Measurements from ENCODE around the gene RHOD. TPM values are rescaled to one million over a fixed set of nuclear protein-coding genes. Genes with fewer than 3 reads are reported as not detected.

The RHOD gene
- total RNA-seq, 1 donor from 2014 or later = 49.5 TPM

DNA sequence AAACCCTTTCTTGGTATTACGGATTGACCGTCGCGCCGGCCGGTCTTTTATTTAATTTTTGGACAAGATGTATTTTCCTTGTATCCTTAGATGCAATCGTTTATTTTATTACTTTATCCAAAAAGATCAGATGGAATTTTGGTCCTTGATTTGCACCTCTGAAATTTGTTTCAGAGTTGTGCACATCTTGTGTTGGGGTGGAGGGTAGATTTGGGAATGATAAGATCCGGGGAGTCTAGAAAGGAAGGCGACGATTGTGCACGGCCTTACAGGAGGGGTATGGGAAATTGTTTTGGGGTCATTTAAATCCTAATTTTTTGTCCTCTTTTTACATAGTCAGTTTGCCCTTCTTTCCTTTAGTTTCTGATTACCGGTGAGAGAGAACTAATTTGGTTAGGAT lies 63.8 kb downstream of the RHOD start:
- DNase-seq = no peak
- TF ChIP-seq CTCF (IDR thresholded peaks at IDR 0.05; ENCODE audit: borderline replicate concordance) = no peak
- peak overlapping the region; percentile 98 for H3K27ac ChIP-seq (replicated peaks)
- no peaks in the 10 kb centered on the region for H3K9me3 ChIP-seq (replicated peaks)
- peaks cover 15% of the 10 kb centered on the region for H3K36me3 ChIP-seq
- intact Hi-C loops (cut with micrococcal nuclease) = no loop called here
- peaks cover 50% of the 10 kb centered on the region for H3K4me1 ChIP-seq
- peak overlapping the region; percentile 96 for H3K4me3 ChIP-seq
- H3K27me3 ChIP-seq (ENCODE audit: low read depth) = no peaks in the 10 kb centered on the region

DNA sequence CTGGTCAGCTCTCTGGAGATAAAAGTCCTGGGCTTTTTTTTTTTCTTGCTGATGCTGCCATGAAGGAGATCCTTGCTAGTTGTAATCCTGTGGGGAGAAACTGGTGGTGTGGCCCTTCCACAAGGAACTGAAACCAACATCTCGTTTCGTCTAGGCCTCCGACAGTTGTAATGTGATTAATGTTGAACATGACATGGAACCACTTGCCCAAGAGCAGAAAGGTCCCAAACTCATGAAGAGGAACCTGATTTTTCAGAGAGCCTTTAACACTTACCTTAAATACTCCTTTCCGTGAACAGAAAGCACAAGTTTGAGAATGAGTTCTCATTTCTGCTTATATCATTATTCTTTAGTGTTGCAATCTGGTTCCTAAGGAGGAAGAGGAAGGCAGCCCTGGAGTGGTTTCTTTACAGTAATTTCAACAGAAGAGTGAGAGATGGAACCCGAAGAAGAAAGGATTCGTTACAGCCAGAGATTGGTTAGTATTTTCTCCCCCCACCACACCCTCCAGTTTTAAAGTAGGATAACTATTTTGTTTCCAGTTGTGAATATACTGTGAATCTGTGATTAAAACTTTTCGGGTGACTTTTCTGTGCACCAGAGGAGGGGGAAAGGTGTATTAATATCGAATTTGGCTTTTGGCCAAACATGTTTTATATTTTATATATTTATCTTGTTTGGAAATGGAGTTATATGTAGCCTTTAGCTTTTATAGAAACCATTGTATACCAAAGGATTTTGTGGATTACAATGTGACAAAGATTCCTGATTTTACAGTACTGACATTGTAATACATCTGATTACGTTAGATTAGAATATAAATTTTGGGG lies 64.4 kb downstream of the RHOD start:
- peaks cover 17% of the 10 kb centered on the region for H3K36me3 ChIP-seq
- intact Hi-C loops (cut with micrococcal nuclease) = no loop called here
- peak overlapping the region; percentile 96 for H3K4me3 ChIP-seq
- H3K4me1 ChIP-seq = peaks cover 50% of the 10 kb centered on the region
- H3K27me3 ChIP-seq (ENCODE audit: low read depth) = no peaks in the 10 kb centered on the region
- no peak for TF ChIP-seq CTCF (IDR thresholded peaks at IDR 0.05; ENCODE audit: borderline replicate concordance)
- DNase-seq = no peak
- no peaks in the 10 kb centered on the region for H3K9me3 ChIP-seq (replicated peaks)
- H3K27ac ChIP-seq (replicated peaks) = peak overlapping the region; percentile 98

Small RNA genes within 50 kb of the gene (microRNA-seq; reads per million reads assigned to microRNA genes)
- not detected for gene MIR6860

Other genes starting within 250 kb of the RHOD start
- gene RCE1, start 213.4 kb upstream of the RHOD start, total RNA-seq = 5.1 TPM
- gene LRFN4, start 199.8 kb upstream of the RHOD start, total RNA-seq = 13.5 TPM
- gene PC, start 98.5 kb upstream of the RHOD start, total RNA-seq = 10.3 TPM
- gene C11orf86, start 81.5 kb upstream of the RHOD start, total RNA-seq = not detected
- gene SYT12, start 33.7 kb upstream of the RHOD start, total RNA-seq = 0.05 TPM
- 37.6 TPM for gene KDM2A, start 62.4 kb downstream of the RHOD start, total RNA-seq
- gene GRK2, start 209.6 kb downstream of the RHOD start, total RNA-seq = 53.8 TPM
- 11.8 TPM for gene ANKRD13D, start 232.5 kb downstream of the RHOD start, total RNA-seq
- gene SSH3, start 246.7 kb downstream of the RHOD start, total RNA-seq = 14.9 TPM

Measured in left ventricle myocardium inferior (tissue), 1 donor.